VCaP (cell line): ENCODE measurements around the gene PCDH17.

Experiments used
- H3K27ac ChIP-seq: fragments of 450-650 bp; 2 replicates; pipeline ENCODE4 v1.5.1; 2017
- TF ChIP-seq, protein P1 (sequence below): fragments of 450-650 bp; conservative IDR thresholded peaks from 2 replicates; pipeline ENCODE4 v1.5.1; 2017; ENCODE audit warnings: mild to moderate bottlenecking, moderate library complexity

PCDH17 gene

DNA sequence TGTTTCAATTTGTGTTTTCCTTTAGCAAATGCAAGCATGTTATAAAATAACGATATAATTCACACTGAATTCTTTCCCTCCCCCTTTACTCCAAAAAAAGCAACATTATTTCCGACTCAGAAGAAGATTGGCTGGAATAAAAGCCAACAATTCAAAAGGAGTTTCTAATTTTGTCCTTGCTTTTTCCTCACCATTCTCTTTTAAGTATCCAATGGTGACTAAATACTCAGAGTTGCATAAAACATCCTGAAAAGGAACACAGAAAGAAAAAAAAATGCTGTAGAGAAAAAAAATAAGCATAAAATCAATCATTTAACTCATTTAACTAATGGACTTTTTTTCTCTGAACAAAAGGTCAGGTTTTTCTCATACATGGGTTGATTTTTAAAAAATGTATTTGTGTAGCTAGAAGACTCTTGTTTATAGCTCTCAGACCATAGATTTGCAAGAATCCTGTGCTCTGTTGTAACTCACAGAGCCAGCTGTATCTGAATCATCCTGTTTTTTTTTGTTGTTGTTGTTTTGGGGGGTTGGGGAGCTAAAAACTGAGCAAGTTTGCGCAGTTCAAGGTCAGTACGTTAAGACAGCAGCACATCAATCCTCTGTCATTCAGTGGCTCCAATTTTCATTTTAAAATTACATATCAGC lies 108.1 kb downstream of the PCDH17 start:
- TF ChIP-seq, protein P1, sequence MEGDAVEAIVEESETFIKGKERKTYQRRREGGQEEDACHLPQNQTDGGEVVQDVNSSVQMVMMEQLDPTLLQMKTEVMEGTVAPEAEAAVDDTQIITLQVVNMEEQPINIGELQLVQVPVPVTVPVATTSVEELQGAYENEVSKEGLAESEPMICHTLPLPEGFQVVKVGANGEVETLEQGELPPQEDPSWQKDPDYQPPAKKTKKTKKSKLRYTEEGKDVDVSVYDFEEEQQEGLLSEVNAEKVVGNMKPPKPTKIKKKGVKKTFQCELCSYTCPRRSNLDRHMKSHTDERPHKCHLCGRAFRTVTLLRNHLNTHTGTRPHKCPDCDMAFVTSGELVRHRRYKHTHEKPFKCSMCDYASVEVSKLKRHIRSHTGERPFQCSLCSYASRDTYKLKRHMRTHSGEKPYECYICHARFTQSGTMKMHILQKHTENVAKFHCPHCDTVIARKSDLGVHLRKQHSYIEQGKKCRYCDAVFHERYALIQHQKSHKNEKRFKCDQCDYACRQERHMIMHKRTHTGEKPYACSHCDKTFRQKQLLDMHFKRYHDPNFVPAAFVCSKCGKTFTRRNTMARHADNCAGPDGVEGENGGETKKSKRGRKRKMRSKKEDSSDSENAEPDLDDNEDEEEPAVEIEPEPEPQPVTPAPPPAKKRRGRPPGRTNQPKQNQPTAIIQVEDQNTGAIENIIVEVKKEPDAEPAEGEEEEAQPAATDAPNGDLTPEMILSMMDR, result no peak

DNA sequence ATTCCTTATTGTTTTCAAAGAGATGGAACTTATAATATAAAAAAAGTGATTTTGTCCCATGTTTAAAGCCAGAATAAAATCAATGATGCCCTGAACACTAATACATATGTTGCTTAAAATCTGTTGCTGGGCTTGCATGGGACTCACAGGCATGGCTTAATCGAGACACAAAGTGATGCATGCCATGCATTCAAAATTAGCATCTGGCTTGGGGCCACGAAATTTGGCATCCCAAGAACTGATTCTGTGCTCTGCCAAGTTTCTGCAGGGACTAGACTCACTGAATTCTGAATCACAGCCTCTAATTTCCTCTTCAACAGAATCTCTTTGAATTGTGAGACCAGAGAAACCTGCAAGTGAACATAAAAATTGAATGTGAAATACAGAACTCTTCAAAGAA lies 109.2 kb downstream of the PCDH17 start:
- TF ChIP-seq, protein P1, result no peak

More for the DNA sequence above, 108.1 kb downstream of the PCDH17 start:
- no peak overlapping the region for H3K27ac ChIP-seq

DNA sequence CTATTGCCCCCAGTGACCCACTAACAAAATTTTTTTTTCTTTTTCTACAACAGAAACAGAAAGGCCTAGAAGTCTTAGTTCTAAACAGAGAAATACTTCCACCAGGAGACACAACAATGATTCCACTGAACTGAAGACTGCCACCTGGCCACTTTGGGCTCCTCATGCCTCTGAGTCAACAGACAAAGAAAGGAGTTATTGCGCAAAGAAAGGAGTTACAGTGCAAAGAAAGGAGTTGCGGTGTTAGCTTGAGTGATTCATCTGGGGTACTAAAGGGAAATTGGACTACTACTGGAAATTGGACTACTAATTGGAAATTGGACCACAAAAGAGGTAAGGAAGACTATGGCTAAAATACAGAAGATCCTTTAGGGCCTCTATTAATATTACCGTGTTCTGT lies 116.6 kb downstream of the PCDH17 start:
- TF ChIP-seq, protein P1, result no peak
- H3K27ac ChIP-seq, result no peak overlapping the region

More for the DNA sequence above, 109.2 kb downstream of the PCDH17 start:
- no peak overlapping the region for H3K27ac ChIP-seq

DNA sequence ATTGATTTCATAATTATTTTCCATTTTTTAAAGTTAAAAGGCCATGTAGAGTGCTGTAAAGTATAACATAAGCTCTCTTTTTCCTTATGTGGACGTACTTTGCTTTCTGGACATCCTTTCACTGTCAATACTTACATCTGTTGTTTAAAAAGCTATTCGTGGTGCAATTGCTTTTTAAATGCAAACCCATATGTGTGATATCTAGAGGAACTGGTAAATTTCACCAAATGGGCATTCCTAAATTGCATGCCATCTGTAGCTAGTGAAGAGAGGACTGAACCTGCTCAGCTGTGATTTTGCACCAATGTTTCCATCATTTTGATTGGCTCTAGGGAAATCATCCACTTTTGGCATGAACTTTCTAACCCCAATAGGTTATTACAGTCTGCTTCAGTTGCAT lies 129.4 kb downstream of the PCDH17 start:
- TF ChIP-seq, protein P1, result no peak
- H3K27ac ChIP-seq, result no peak overlapping the region

DNA sequence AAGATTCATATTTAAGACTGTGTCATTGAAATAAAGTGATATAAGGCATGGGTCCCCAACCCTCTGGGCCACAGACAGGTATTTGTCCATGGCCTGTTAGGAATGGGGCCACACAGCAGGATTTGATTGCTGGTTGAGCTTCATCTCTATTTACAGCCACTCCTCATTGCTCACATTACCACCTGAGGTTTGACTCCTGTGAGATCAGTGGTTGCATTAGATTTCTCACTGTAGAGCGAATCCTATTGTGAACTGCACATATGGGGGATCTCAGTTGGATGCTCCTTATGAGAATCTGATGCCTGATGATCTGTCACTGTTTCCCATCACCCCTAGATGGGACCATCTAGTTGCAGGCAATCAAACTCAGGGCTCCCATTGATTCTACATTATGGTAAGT lies 132.1 kb downstream of the PCDH17 start:
- TF ChIP-seq, protein P1, result no peak

More for the DNA sequence above, 132.1 kb downstream of the PCDH17 start:
- H3K27ac ChIP-seq, result no peak overlapping the region
